Measurements from ENCODE around the gene SLC27A1.
A peak's percentile ranks its signal among the peaks of the same experiment; 100 is the strongest.
"Not testable (repeated sequence)": the region's sequence is repeated elsewhere in the genome, so short reads cannot be mapped to it uniquely, and the experiment has no call there.

The SLC27A1 gene

DNA sequence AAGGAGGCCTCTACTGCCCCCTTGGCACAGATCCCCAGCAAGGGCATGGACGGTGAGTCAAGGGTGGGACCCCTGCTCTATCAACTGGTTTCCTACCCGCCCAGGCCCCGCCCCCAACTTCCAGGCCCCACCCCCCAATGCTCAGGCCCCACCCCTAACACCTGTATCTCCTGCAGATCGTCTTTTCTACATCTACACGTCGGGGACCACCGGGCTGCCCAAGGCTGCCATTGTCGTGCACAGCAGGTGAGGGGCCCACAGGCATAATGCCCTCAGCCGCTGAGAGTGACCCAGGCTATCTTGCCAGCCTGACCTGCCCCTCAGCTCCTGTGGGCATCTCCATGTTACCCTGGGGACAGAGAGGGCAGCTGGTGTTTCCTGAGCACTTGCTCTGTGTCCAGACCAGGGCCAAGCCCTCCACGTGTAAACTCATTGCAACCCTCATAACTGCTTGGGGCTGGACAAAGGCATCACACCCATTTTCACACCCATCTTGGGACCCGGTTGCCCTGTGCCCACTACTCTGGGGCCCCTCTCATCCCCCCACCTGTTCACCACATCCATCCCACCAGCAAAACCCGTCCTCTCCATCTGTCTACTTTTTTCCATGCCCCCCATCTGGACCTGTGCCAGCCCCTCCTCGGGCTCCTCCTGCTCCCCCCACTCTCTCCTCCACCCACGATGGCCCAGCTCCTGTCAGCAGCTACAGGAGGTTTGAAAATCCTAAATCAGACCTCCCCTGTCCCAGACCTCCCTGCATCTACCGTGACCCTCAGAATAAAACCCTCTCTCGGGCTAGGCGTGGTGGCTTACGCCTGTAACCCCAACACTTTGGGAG lies 17.2 kb downstream of the SLC27A1 start:
- DNase-seq (ENCODE audit: low read depth), result no peak

- peak; percentile 69 for DNase-seq (ENCODE audit: low read depth)
Observed at GRCh38 chr19:17488593-17489391, 18.5 kb downstream of the SLC27A1 start.

- no peak for DNase-seq (ENCODE audit: low read depth)
Observed at GRCh38 chr19:17489392-17490030, 19.2 kb downstream of the SLC27A1 start.

DNA sequence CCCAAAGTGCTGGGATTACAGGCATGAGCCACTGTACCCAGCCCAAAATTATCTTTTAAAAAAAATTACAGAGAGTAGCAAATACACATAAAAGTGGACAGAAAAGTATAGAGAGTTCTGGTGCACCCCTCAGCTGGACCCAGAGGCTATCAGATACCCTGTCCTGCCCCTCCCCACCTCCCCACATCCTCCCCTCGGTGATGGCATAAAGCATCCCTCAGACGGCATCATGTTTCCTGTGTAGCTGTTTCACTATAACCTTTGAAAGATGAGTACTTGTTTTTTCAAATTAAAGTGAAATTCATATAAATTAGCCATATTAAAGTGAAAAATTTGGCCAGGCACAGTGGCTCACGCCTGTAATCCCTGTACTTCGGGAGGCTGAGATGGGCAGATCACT lies 20.1 kb downstream of the SLC27A1 start:
- DNase-seq (ENCODE audit: low read depth), result no peak

- DNase-seq (ENCODE audit: low read depth), result no peak
Observed at GRCh38 chr19:17491287-17491686, 21.0 kb downstream of the SLC27A1 start.

DNA sequence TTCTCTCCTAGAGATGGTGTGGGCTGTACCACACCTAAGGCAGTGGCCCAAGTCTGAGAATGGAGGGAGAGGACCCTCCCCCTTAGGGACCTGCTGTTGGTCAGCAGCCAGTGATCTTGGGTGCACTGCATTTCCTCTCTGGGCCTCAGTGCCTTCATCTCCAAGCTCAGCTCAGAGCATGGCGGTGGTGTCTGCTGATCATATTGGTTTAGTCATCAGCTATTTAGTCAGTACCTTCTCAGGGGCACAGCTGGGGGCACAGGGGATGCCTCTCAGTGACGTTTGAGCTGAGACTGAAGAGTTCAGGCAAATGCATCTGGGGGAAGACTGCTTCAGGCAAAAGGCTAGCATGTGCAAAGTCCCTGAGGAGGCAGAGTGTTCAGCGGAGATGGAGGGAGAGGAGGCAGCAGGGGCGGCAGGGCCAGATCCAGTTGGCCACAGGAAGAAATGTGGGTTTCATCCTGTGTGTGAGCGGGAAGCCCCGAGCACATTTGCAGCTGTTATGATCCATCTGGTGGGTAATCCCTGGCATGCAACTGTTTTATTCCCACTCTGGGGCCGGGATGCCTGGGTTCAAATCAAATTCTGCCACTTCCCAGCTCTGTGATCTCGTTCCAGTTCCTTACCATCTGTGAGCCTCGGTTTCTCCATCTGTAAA lies 25.4 kb downstream of the SLC27A1 start:
- no peak for DNase-seq (ENCODE audit: low read depth)

- DNase-seq (ENCODE audit: low read depth), result peak; percentile 74
Observed at GRCh38 chr19:17496337-17496997, 26.1 kb downstream of the SLC27A1 start.

DNA sequence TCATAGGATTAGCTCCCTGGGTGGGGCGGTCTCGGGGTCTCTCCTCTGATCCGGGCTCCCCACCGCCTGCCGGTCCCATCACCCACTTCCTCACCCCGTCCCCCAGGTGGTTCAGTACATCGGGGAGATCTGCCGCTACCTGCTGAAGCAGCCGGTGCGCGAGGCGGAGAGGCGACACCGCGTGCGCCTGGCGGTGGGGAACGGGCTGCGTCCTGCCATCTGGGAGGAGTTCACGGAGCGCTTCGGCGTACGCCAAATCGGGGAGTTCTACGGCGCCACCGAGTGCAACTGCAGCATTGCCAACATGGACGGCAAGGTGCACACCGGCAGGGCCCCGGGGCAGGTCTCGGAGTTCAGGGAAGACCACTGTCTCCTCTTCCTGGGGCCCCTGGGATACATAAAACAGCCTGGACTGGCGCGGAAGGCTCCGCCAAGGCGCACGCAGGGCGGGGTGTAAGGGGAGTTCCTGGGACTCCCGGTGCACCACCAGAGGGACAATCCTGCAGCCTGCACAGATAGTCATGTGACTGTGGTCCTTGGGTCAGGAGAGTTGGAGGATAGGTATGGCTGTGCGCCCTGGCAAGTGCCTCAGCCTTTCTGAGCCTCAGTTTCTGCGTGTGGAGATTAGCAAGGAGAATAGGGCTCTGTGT lies 26.9 kb downstream of the SLC27A1 start:
- no peak for DNase-seq (ENCODE audit: low read depth)

- DNase-seq (ENCODE audit: low read depth), result not testable (repeated sequence)
Observed at GRCh38 chr19:17499025-17499424, 28.7 kb downstream of the SLC27A1 start.

- DNase-seq (ENCODE audit: low read depth), result no peak
Observed at GRCh38 chr19:17499648-17500446, 29.5 kb downstream of the SLC27A1 start.

GRCh38 chr19:17500447-17501198 lies 30.3 kb downstream of the SLC27A1 start:
- no peak for DNase-seq (ENCODE audit: low read depth)

DNA sequence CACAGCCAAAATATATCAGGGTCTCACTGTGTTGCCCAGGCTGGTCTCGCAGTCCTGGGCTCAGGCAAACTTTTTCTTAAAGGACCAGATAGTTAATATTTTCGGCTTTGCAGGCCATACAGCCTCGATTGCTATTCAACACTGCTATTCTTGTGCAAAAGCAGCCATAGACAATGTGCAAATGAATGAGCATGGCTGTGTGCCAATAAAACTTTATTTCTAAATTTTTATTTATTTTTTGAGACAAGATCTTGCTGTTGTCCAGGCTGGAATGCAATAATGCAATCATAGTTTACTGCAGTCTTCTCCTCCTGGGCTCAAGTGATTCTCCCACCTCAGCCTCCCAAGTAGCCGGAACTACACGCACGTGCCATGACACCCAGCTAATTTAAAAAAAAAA lies 32.9 kb downstream of the SLC27A1 start:
- DNase-seq (ENCODE audit: low read depth), result no peak

GRCh38 chr19:17504030-17504429 lies 33.7 kb downstream of the SLC27A1 start:
- DNase-seq (ENCODE audit: low read depth), result no peak

DNA sequence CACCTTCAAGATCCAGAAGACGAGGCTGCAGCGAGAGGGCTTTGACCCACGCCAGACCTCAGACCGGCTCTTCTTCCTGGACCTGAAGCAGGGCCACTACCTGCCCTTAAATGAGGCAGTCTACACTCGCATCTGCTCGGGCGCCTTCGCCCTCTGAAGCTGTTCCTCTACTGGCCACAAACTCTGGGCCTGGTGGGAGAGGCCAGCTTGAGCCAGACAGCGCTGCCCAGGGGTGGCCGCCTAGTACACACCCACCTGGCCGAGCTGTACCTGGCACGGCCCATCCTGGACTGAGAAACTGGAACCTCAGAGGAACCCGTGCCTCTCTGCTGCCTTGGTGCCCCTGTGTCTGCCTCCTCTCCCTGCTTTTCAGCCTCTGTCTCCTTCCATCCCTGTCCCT lies 34.1 kb downstream of the SLC27A1 start:
- DNase-seq (ENCODE audit: low read depth), result no peak

- no peak for DNase-seq (ENCODE audit: low read depth)
Observed at GRCh38 chr19:17505223-17505622, 34.9 kb downstream of the SLC27A1 start.

DNA sequence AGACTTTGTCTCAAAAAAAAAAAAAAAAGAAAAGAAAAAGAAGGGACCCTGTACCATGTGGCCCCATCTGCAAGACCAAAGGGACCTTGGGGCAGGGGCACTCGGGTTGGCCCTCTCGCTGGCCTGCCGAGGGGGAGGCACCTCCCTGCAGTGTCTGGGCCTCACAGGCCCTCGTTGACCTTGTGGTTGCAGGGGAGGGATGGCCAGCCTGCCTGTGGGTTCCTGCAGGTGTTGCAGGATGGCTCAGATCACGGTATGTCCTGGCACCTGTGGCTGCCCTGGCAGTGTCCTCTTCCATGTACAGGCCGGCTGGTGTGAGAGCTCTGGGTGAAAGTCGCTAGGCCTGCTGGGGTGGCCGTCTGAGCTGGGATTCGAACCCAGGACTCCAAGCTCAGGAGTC lies 36.4 kb downstream of the SLC27A1 start:
- DNase-seq (ENCODE audit: low read depth), result no peak

- DNase-seq (ENCODE audit: low read depth), result not testable (repeated sequence)
Observed at GRCh38 chr19:17508558-17508933, 38.2 kb downstream of the SLC27A1 start.

DNA sequence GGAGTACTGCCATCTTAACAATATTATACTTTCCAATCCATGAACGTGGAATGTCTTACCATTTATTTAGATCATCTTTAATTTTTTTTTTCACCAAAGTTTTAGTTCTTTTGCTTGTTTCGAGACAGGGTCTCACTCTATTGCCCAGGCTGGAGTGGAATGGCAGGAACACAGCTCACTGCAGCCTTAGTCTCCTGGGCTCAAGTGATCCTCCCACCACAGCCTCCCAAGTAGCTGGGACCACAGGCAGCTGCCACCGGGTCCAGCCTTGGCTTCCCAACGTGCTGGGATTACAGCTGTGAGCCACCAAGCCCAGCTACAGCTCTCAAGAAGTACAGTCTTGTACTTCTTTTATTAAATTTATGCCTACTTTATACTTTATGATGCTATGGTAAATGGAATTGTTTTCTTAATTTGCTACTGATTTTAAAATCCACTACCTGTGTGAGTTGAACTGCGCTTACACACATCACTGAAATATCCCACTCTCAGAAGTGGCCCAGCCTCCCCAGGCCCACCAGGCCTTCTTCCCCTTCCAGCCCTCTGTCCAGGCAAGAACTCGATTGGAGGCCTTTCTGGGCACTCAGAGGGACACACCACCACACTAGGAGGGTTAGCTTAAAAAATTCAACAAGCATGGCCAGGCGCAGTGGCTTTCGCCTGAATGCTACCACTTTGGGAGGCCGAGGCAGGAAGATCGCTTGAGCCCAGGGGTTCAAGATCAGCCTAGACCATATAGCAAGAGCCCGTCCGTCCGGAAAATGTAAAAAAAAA lies 40.1 kb downstream of the SLC27A1 start:
- DNase-seq (ENCODE audit: low read depth), result no peak

Data from stimulated activated CD8-positive, alpha-beta memory T cell treated with anti-CD3 and anti-CD28 coated beads, Interleukin-7, amount 100 ng/mL, for 24 hours (primary cell).